GM18508 (cell line): ENCODE measurements around the gene SLBP.

Source experiments
- ATAC-seq: cut with Tn5 transposase; IDR thresholded peaks from one replicate; pipeline ENCODE4 v1.9.1; 2021; ENCODE audit warnings: moderate number of reproducible peaks; ENCODE audit not compliant: insufficient read depth, unreplicated experiment

The SLBP gene

DNA sequence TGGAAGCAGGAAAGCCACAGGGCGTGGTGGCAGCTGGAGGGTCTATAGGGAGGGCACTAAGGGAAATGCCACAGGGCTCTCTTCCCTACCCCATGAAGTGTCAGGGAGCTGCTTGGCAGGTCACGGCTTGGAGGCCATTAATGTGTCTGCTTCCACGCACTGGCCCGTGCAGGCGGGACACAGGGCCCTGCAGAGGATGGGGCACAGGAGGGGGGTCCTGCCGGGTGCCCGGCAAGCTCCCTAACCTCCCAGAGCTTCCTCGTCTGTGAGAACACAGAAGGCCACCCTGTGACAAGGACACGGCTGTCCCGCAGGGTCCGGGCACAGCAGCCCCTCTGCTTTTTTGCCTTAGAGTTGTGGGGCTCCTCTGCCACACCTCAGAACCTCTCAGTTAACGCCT is 53.5 kb downstream of the SLBP start:
- no peak for ATAC-seq

GRCh38 chr4:1658146-1658545 is 54.0 kb downstream of the SLBP start:
- no peak for ATAC-seq

DNA sequence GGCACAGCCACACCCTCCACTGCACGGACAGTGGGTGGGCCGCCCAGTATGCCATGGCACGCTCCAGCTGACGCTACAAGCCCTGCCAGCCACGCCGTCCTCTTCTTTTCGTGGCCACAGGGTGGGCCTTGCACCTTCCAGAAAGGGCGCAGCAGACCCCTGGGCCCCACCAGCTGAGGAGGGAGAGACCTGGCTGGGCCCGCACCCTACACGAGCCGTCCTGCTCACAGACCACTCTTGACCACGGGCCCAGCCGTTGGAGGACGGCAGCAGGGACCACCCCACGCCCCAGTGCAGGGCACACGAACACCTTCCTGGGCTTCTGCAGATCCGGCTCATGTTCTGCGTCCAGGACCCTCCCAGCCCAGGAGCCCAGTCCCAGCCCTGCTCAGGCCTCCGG is 55.1 kb downstream of the SLBP start:
- ATAC-seq = no peak

GRCh38 chr4:1656132-1656531 is 56.0 kb downstream of the SLBP start:
- ATAC-seq = no peak

GRCh38 chr4:1655676-1656075 is 56.4 kb downstream of the SLBP start:
- ATAC-seq = no peak

DNA sequence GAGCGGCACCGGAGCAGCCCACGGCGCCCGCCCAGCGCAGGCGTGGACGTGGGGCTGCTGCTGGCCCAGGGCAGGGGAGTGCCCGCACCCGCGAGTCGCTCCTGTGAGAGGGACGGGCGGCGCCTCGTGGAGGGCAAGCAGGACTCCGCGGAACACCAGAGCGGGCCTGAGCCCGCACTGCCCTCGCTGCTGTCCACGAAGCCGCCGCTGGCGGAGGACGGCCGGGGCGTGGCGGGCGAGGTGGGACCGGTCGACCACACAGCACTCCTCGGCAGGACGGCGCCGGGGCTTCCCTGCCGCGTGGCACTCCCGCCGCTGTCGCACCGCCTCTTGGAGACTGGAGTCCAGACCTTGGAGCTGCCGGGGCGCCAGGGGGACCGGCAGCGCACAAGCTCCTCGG is 57.0 kb downstream of the SLBP start:
- no peak for ATAC-seq

- no peak for ATAC-seq
Measured at GRCh38 chr4:1654216-1654955, 57.7 kb downstream of the SLBP start.

DNA sequence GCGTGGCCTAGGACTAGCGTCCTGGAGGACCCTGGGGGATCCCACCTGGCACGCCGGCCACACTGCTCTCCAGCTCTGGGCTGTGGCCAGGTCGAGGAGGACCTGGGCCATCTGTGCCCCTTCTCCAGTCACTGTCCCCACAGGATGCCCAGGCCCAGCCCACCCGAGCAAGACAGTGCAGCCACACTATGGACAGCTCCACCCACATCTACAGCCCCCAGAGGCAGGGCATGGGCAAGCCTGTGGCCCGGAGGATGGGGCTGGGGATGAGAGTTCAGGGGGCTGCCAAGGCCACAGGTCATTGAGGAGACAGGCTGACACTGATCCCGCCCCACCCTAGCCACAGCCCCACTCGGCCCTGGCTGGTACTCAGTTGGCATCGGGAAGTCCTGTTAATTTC is 58.3 kb downstream of the SLBP start:
- ATAC-seq = no peak

- no peak for ATAC-seq
Measured at GRCh38 chr4:1652088-1652487, 60.0 kb downstream of the SLBP start.

GRCh38 chr4:1651609-1652008 is 60.5 kb downstream of the SLBP start:
- no peak for ATAC-seq

DNA sequence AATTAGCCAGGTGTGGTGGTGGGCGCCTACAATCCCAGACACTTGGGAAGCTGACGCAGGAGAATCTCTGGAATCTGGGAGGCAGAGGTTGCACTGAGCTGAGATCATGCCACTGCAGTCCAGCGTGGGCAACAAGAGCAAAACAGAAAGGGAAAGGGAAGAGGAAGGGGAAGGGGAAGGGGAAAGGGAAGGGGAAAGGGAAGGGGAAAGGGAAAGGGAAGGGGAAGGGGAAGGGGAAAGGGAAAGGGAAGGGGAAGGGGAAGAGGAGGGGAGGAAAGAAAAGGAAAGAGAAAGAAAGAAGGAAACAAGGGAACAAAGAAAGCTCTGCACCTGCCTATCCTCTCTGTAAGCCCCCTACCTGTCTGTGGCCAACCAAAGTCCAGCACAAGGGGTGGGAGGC is 63.2 kb downstream of the SLBP start:
- ATAC-seq = no peak

DNA sequence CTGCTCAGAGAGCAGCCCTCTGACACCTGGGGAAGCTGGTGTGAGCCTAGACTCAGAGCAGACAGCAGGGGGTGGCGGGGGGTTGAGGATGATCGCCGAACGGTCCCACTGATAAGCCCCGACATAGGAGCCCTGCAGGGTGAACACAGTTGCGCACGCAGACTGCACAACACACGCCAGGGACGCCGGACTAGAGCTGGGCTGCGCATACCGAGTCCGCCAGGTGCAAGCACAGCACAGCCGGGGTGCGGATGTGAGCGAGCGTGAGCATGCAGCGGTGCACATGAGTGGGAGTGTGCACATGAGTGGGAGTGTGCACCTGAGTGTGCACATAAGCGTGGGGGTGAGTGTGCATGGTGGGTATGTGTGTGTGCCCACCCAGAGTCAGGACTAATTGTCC is 64.7 kb downstream of the SLBP start:
- ATAC-seq = no peak

DNA sequence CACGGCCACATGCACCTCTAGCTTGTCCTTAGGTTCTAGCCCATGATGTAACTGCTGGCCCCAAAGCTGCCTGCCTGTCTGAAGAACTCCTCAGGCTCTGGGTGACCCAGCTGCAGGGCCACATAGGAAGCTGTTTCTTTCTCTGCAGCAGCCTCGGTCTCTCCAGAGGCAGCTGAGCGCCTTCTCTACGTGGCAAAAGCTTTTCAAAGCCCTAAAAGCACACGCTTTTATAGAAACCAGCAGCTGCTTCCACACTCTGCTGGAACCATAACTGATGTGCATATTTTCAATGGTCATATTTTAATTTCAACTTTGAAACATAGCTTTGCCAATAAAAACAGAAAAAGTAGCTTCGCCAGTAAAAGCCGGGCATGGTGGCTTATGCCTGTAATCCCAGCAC is 65.4 kb downstream of the SLBP start:
- no peak for ATAC-seq

GRCh38 chr4:1644891-1645657 is 67.0 kb downstream of the SLBP start:
- ATAC-seq = no peak

DNA sequence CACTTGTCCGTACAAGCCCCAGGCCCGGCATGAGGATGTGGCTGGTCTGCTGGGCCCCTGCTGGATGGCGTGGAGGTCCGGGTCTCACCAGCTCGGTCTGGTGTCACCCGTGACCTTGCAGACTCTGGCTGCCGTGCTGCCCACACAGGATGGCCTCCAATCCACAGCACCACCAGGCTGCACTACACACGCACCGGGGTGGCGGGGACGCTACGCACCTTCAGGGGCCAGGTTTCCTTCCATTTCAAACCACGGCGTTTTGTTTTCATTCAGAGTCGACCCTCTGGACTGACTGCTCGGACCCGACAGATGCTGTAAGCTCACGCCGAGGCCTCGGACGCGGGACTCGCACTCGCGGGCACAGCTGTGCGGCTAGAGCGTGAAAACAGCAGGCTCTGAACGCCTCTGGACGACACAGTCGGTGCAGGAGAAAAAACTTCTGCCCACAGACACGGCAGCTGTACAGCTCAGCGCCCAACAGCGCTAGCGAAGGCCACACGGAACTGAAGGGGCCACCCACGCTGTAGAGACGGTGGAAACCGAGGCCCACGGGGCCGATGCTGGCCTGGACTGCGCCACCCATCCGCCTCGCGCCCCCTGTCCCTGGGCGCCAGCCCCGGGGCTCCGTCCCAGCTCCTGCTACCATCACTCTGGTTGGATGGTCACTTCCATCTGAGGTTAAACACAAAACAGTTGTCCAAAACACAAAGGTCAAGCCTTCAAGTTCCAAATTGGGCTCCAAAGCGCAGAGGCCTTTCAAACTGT is 68.0 kb downstream of the SLBP start:
- no peak for ATAC-seq
